Left renal cortex interstitium (tissue), 4 donors: ENCODE data around the gene CCDC28A. TPM values are rescaled to one million over a fixed set of nuclear protein-coding genes. Genes with fewer than 3 reads are reported as not detected.
A peak's percentile ranks its signal among the peaks of the same experiment; 100 is the strongest.

Source experiments
- DNase-seq, 4 donors: peaks; one replicate each; pipeline ENCODE4 v3.0.0-alpha.2; 2013; ENCODE audit warnings: low read depth in 4 of 4, low spot score in 2 of 4, missing footprints in 1 of 4
- polyA plus RNA-seq, 4 donors: library from polyadenylated mRNA; unstranded; fragments of 120-200 nt; gene quantifications; one replicate each; pipeline ENCODE4 v1.2.1, GENCODE V29; 2013; ENCODE audit not compliant: insufficient read length in 4 of 4

The CCDC28A gene
- polyA plus RNA-seq, 4 donors, result 21.7 to 31.6 (median 27.0) TPM

- no peak for DNase-seq
Measured at GRCh38 chr6:138795809-138796603, 22.4 kb downstream of the CCDC28A start, which contains the start of gene ECT2L. Gene ECT2L, plus strand, starts transcription at chr6:138796087. Its CDS starts 17,188 bp downstream, at chr6:138813275.

GRCh38 chr6:138796771-138797170, 23.2 kb downstream of the CCDC28A start:
- no peak for DNase-seq

- no peak for DNase-seq
Measured at GRCh38 chr6:138797806-138798446, 24.4 kb downstream of the CCDC28A start.

GRCh38 chr6:138800377-138801150, 27.0 kb downstream of the CCDC28A start:
- DNase-seq, result no peak

- no peak for DNase-seq
Measured at GRCh38 chr6:138803331-138803730, 29.8 kb downstream of the CCDC28A start.

- DNase-seq, result no peak
Measured at GRCh38 chr6:138803861-138804260, 30.3 kb downstream of the CCDC28A start.

GRCh38 chr6:138805016-138805765, 31.6 kb downstream of the CCDC28A start:
- no peak for DNase-seq

GRCh38 chr6:138806889-138807288, 33.3 kb downstream of the CCDC28A start:
- DNase-seq, result no peak

- DNase-seq, result no peak
Measured at GRCh38 chr6:138809677-138810076, 36.1 kb downstream of the CCDC28A start.

GRCh38 chr6:138811866-138812265, 38.3 kb downstream of the CCDC28A start:
- no peak for DNase-seq

- no peak for DNase-seq
Measured at GRCh38 chr6:138814179-138814834, 40.7 kb downstream of the CCDC28A start.

GRCh38 chr6:138815221-138815620, 41.7 kb downstream of the CCDC28A start:
- no peak for DNase-seq

GRCh38 chr6:138815797-138816528, 42.4 kb downstream of the CCDC28A start:
- no peak for DNase-seq

GRCh38 chr6:138817799-138818198, 44.2 kb downstream of the CCDC28A start:
- peak in 2 of 4 donors; percentile 55 to 75 for DNase-seq

- no peak for DNase-seq
Measured at GRCh38 chr6:138818496-138819194, 45.1 kb downstream of the CCDC28A start.

- DNase-seq, result no peak
Measured at GRCh38 chr6:138821519-138821918, 48.0 kb downstream of the CCDC28A start.

- DNase-seq, result no peak
Measured at GRCh38 chr6:138824482-138825144, 51.0 kb downstream of the CCDC28A start.

- DNase-seq, result no peak
Measured at GRCh38 chr6:138830248-138830647, 56.7 kb downstream of the CCDC28A start.
